Measurements from ENCODE around the gene LIN28B. TPM values are rescaled to one million over a fixed set of nuclear protein-coding genes. Genes with fewer than 3 reads are reported as not detected.
"Not testable (repeated sequence)": the region's sequence is repeated elsewhere in the genome, so short reads cannot be mapped to it uniquely, and the experiment has no call there.

Gene LIN28B
- polyA plus RNA-seq (2012; ENCODE audit: insufficient read depth, insufficient read length), result not detected

- no peak for DNase-seq (ENCODE audit: low read depth, low spot score)
- H3K4me3 ChIP-seq (ENCODE audit: low read length), result no peak within 1 kb of the TSS
These were observed at the start of gene LIN28B for GRCh38 chr6:104956731-104957294. LIN28B (plus strand) TSS chr6:104957107; CDS start chr6:104957251, 144 bp downstream.

DNA sequence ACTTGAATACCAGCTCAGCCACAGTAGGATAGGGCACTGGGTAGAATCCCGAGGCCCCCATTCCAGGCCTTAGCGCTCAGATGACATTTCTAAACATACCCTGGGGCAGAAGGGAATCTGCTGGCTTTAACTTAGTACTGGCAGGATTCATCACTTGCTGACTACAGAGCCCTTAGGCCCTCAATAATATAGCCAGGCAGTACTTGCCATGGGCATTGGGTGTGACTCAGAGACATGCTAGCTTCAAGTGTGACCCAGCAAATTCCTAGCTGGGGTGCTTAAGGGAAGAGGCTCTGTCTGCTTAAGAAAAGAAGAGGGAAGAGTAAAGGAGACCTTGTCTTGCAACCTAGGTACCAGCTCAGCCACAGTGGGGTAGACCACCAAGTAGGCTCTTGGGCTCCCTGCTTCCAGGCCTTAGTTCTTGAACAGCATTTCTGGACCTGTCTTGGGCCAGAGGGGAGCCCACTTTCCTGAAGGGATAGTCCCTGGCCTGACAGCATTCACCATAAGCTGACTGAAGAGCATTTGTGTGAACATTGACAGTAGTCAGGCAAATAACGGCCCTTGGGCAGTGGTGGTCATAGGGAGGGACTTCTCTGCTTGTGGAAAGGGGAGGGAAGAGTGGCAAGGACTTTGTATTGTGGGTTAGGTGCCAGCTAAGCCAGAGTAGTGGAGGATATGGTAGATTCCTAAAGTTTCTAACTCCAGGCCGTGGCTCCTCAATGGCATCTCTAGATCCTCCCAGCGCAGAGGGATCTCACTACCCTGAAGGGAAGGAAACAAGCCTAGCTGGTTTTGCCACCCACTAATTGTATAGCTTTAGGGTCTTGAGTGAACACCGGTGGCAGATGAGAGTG, 48.6 kb upstream of the LIN28B start:
- H3K4me3 ChIP-seq (ENCODE audit: low read length), result no peak overlapping the region
- no peak for DNase-seq (ENCODE audit: low read depth, low spot score)

DNA sequence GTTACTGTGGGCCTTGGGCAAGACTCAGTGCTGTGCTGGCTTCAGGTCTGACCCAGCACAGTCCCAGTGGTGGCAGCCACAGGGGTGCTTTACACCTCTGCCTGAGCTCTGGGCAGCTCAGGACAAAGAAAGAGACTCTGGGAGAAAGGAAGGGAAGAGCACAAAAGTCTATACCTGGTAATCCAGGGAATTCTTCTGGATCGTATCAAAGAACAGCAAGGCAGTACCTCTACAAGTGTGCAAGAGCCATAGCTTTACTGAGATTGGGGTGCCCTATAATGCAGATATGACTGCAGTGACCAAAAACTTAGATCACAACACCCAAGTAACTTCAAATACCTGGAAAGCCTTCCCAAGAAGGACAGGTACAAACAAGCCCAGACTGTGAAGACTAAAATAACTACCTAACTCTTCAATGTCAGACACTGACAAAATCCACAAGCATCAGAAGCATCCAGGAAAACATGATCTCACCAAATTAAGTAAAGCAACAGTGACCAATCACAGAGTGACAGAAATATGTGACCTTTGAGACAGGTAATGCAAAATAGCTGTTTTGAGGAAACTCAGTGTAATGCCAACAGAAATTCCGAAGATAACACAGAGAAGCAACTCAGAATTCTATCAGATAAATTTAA, 47.9 kb upstream of the LIN28B start:
- DNase-seq (ENCODE audit: low read depth, low spot score), result no peak
- H3K4me3 ChIP-seq (ENCODE audit: low read length), result no peak overlapping the region

GRCh38 chr6:104921896-104922295, 35.0 kb upstream of the LIN28B start:
- DNase-seq (ENCODE audit: low read depth, low spot score), result no peak
- no peak overlapping the region for H3K4me3 ChIP-seq (ENCODE audit: low read length)

GRCh38 chr6:104928141-104928540, 28.8 kb upstream of the LIN28B start:
- no peak overlapping the region for H3K4me3 ChIP-seq (ENCODE audit: low read length)
- no peak for DNase-seq (ENCODE audit: low read depth, low spot score)

DNA sequence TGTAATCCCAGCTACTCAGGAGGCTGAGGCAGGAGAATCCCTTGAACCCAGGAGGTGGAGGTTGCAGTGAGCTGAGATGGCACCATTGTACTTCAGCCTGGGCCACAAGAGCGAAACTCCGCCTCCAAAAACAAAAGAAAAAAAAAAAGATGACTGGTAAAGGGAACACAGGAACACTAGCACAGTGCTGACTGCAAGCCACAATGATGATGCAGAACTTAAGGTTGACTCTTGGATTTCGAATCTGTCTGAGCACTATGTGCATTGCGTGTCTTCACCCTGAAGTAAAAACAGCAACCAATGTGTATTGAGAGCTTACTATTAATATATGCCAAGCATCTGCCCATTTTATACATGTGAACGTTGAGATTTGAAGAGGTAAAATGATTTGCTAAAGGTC, 27.6 kb upstream of the LIN28B start:
- H3K4me3 ChIP-seq (ENCODE audit: low read length), result no peak overlapping the region
- DNase-seq (ENCODE audit: low read depth, low spot score), result no peak

- no peak overlapping the region for H3K4me3 ChIP-seq (ENCODE audit: low read length)
- no peak for DNase-seq (ENCODE audit: low read depth, low spot score)
These were observed 26.0 kb upstream of the LIN28B start for GRCh38 chr6:104930939-104931338.

GRCh38 chr6:104936766-104937535, 20.0 kb upstream of the LIN28B start:
- DNase-seq (ENCODE audit: low read depth, low spot score), result no peak
- H3K4me3 ChIP-seq (ENCODE audit: low read length), result no peak overlapping the region

DNA sequence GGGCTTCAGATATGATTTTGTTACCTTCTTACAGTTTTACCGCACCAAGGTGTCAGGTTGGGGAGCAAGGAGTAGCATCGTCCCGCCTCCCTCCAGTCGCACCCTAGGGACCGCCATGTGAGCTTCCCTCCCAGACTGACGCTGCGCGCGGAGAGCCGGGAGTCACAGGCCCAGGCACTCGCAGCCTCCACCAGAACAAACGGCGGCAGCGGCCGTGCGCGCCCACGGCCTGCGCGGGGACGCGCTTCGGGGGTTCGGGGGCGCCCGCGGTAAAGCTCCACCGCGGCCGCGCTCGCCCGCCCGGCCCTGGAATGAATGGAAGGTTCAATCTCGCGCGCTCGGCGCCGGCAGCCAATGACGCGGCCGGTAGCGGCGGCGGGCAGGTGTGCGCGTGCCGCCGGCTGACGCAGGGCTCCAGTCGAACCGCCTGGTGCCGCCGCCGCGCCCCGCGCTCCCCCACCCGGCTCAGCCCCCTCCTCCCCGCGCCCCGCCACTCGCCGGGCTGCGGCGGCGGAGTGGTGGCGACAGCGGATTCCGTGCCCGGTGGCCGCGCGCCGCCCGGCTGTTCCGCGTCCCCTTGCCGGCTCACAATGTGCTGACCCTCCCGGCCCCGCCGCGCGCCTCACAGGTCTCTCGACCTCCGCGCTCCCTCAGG, 16.5 kb upstream of the LIN28B start:
- no peak overlapping the region for H3K4me3 ChIP-seq (ENCODE audit: low read length)
- no peak for DNase-seq (ENCODE audit: low read depth, low spot score)

DNA sequence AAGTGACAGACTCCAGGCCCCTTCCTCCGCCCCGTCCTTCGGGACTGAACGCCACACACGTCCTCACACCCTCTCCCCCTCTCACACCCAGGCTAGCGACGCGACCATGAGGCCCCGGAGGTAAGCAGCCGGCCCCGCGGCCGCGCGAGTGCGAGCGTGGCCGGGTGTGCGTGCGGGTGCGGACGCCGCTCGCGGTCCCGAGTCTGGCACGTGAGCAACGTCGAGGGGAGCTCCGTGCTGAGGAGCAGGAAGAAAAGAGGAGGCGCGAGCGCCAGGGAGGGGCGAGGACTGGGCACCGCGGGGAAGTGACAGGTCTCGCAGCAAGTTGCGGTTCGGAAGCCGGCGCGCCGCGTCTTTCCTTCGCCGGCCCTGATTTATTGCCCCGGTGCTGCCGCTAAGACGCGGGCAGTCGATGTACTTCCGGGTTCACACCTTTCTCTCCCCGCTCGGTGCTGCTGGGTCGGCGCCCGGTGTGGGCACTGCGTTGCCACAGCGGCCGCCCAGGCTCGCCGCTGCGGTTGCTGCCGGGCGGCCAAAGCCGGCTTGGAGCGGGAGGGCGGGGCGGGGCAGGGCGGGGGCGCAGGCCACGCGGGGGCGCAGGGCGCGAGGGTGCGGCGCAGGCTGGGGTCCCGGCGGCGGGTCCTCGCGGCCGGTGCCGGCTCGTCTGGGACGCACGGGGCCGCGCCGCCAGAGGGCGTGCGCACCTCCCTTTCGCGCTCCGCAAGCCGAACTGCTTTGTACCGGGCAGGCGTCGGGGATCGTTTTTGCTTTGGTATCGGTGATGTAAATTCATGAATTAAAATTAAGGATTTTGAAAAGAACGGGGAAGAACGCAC, 15.8 kb upstream of the LIN28B start:
- DNase-seq (ENCODE audit: low read depth, low spot score), result no peak
- no peak overlapping the region for H3K4me3 ChIP-seq (ENCODE audit: low read length)

DNA sequence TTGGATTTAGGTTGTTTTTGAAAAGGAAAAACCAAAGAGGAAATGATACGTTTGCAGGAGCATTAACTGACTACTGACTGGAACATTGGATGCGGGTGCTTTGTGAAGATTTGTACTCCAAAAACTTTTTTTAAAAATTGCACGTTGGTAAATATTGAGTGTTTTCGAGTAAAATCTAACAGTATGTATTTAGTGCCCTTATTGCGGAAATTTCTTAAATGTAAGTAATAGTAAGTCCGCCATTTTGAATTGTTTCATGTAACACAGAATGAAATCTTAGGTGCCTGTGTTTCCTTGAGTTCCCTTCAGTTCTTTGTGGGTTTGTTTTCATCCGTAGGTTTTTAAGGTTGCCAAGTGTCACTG, 15.2 kb upstream of the LIN28B start:
- no peak for DNase-seq (ENCODE audit: low read depth, low spot score)
- H3K4me3 ChIP-seq (ENCODE audit: low read length), result no peak overlapping the region

DNA sequence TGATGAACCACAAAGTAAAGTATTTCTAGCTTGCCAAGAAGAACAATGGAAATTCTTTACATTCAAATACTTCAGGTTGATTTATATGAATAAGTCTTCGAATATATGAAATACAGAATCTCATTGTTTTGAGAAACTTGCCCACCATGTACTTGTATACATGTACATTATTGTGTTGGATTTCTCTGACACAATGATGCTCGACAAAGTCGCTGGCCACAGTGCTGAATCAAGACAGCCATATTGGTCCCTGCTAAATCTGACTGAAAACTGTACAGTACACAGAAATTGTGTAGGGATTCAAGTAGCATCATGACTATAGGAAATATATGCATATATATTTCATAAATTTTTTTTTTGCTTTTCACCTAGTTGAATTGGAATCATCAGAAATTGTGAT, 13.1 kb upstream of the LIN28B start:
- DNase-seq (ENCODE audit: low read depth, low spot score), result no peak
- no peak overlapping the region for H3K4me3 ChIP-seq (ENCODE audit: low read length)

DNA sequence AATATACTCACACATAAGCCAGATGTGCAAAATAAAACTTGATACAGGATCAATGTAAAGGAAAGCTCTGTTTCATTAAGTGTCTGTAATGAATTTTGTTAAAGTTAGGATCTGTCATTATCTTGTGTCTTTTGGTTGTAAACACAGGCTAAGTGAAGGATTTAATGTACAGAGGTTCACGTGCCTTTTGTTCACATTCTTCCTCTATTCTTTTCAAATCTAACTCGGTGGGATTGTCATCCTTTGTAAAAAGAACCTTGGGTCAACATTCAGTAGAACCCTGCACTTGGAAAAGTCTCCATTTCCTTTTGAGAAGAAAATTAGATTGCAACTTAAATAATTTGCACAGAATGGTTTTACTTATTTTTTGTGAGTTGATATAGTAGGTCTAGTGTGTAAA, 7.7 kb upstream of the LIN28B start:
- H3K4me3 ChIP-seq (ENCODE audit: low read length), result no peak overlapping the region
- no peak for DNase-seq (ENCODE audit: low read depth, low spot score)

DNA sequence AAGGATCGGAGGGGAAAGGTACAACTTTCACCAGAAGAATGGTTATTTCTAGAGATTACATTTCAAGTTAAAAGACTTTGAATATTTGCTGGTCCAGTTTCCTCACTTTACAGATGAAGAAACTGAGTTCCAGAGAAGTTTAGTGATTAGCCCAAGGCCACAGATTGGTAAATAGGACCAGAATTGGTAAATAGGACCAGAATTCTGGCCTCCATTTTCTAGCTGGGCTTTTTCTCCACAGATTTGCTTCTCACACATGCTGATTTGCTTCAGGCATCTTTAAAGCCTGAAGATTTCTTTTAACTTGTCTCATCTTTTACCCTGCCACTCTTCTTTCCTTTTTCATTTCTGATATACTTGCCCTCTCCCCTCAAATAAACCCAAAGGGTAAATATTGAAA, 5.2 kb upstream of the LIN28B start:
- H3K4me3 ChIP-seq (ENCODE audit: low read length), result no peak overlapping the region

GRCh38 chr6:104952911-104953399, 4.0 kb upstream of the LIN28B start:
- no peak for DNase-seq (ENCODE audit: low read depth, low spot score)
- no peak overlapping the region for H3K4me3 ChIP-seq (ENCODE audit: low read length)

More for the DNA sequence above, 5.2 kb upstream of the LIN28B start:
- no peak for DNase-seq (ENCODE audit: low read depth, low spot score)

GRCh38 chr6:104953400-104954189, 3.3 kb upstream of the LIN28B start:
- not testable (repeated sequence) for DNase-seq (ENCODE audit: low read depth, low spot score); H3K4me3 ChIP-seq (ENCODE audit: low read length)

- DNase-seq (ENCODE audit: low read depth, low spot score), result no peak
- no peak overlapping the region for H3K4me3 ChIP-seq (ENCODE audit: low read length)
These were observed 2.6 kb upstream of the LIN28B start for GRCh38 chr6:104954190-104954797.

Measured in Jurkat, Clone E6-1 (cell line).